Ascending aorta (tissue), 2 donors: ENCODE data around the gene SLCO3A1. TPM values are rescaled to one million over a fixed set of nuclear protein-coding genes. Genes with fewer than 3 reads are reported as not detected.

Experiments
- DNase-seq, 2 donors: peaks; one replicate each; pipeline ENCODE4 v3.0.0-alpha.2; 2019; ENCODE audit warnings: low spot score in 2 of 2
- H3K27ac ChIP-seq, 2 donors: fragments of 200-600 bp; sonication (generic); one replicate each; pipeline ENCODE4 v1.5.1; 2016 to 2017; ENCODE audit warnings: mild to moderate bottlenecking in 1 of 2
- H3K27me3 ChIP-seq: fragments of 200-600 bp; sonication (generic); one replicate; pipeline ENCODE4 v1.5.1; 2017
- H3K36me3 ChIP-seq, 2 donors: fragments of 200-600 bp; sonication (generic); one replicate each; pipeline ENCODE4 v1.5.1; 2016
- H3K4me1 ChIP-seq, 2 donors: fragments of 200-600 bp; sonication (generic); one replicate each; pipeline ENCODE4 v1.5.1; 2016 to 2017; ENCODE audit warnings: mild to moderate bottlenecking in 1 of 2
- H3K4me3 ChIP-seq, 2 donors: fragments of 200-600 bp; sonication (generic); one replicate each; pipeline ENCODE4 v1.5.1; 2016 to 2017; ENCODE audit warnings: mild to moderate bottlenecking in 1 of 2
- H3K9me3 ChIP-seq, 2 donors: fragments of 200-600 bp; sonication (generic); one replicate each; pipeline ENCODE4 v1.5.1; 2016
- CTCF ChIP-seq, 3 experiments: fragments of 200-600 bp in 2 of 3; fragments of 450-650 bp in 1 of 3; sonication (generic) in 2 of 3; IDR thresholded peaks; one replicate each; pipeline ENCODE4 v1.5.1; 2016 to 2019; ENCODE audit warnings: antibody characterized with exemption in 3 of 3, mild to moderate bottlenecking in 1 of 3, moderate library complexity in 1 of 3
- intact Hi-C: fragments of 100-400 bp; cut with DNase I; formaldehyde crosslinking; loops from one replicate; pipeline ENCODE4 v1.15.1; 2023
- total RNA-seq: library from RNA; depleted of rRNA; stranded (reverse); fragments of >200 nt; gene quantifications from one replicate; pipeline ENCODE4 v1.1.0, GENCODE V29; 2016

SLCO3A1 gene
- total RNA-seq, 1 donor from 2014 or later = 53.2 TPM

- no peak overlapping the region for H3K27ac ChIP-seq
- no peaks in the 10 kb centered on the region for H3K36me3 ChIP-seq
- no peak for DNase-seq
- intact Hi-C loops = no loop called here
- no peaks in the 10 kb centered on the region for H3K27me3 ChIP-seq
- no peaks in the 10 kb centered on the region for H3K9me3 ChIP-seq
- TF ChIP-seq CTCF (IDR thresholded peaks at IDR 0.05) = no peak
- H3K4me1 ChIP-seq = peaks cover 5 to 42% of the 10 kb centered on the region in 2 donors
- H3K4me3 ChIP-seq = no peak overlapping the region
These were observed 97.3 kb downstream of the SLCO3A1 start for GRCh38 chr15:91950631-91951329.

- H3K4me1 ChIP-seq = peaks cover 11 to 39% of the 10 kb centered on the region in 2 donors
- no peak for TF ChIP-seq CTCF (IDR thresholded peaks at IDR 0.05)
- H3K9me3 ChIP-seq = no peaks in the 10 kb centered on the region
- H3K27ac ChIP-seq = no peak overlapping the region
- H3K36me3 ChIP-seq = no peaks in the 10 kb centered on the region
- H3K27me3 ChIP-seq = no peaks in the 10 kb centered on the region
- DNase-seq = no peak
- no peak overlapping the region for H3K4me3 ChIP-seq
- intact Hi-C loops = no loop called here
These were observed 98.7 kb downstream of the SLCO3A1 start for GRCh38 chr15:91952216-91952615.

- no peak overlapping the region for H3K27ac ChIP-seq
- no peaks in the 10 kb centered on the region for H3K9me3 ChIP-seq
- H3K4me3 ChIP-seq = no peak overlapping the region
- TF ChIP-seq CTCF (IDR thresholded peaks at IDR 0.05) = no peak
- peaks cover 6 to 28% of the 10 kb centered on the region in 2 donors for H3K4me1 ChIP-seq
- DNase-seq = no peak
- H3K36me3 ChIP-seq = no peaks in the 10 kb centered on the region
- H3K27me3 ChIP-seq = no peaks in the 10 kb centered on the region
- intact Hi-C loops = no loop called here
These were observed 99.9 kb downstream of the SLCO3A1 start for GRCh38 chr15:91953432-91953831.

GRCh38 chr15:91954292-91954691, 100.8 kb downstream of the SLCO3A1 start:
- Histone ChIP-seq H3K9me3 (no peaks in the 10 kb centered on the region), H3K36me3 (no peaks in the 10 kb centered on the region), H3K27me3 (no peaks in the 10 kb centered on the region), H3K4me3 (no peak overlapping the region), H3K4me1 (peaks cover 6 to 21% of the 10 kb centered on the region in 2 donors), H3K27ac (no peak overlapping the region)
- no peak for DNase-seq
- no peak for TF ChIP-seq CTCF (IDR thresholded peaks at IDR 0.05)
- intact Hi-C loops = no loop called here

- Histone ChIP-seq H3K27ac (peak overlapping the region; percentile 62 to 72), H3K4me1 (peaks cover 6 to 17% of the 10 kb centered on the region in 2 donors), H3K27me3 (no peaks in the 10 kb centered on the region), H3K9me3 (no peaks in the 10 kb centered on the region), H3K36me3 (no peaks in the 10 kb centered on the region), H3K4me3 (no peak overlapping the region)
- TF ChIP-seq CTCF (IDR thresholded peaks at IDR 0.05) = no peak
- no peak for DNase-seq
- intact Hi-C loops = no loop called here
These were observed 102.7 kb downstream of the SLCO3A1 start for GRCh38 chr15:91956026-91956723.
